Measurements from ENCODE around the gene CNKSR3.

CNKSR3 gene

DNA sequence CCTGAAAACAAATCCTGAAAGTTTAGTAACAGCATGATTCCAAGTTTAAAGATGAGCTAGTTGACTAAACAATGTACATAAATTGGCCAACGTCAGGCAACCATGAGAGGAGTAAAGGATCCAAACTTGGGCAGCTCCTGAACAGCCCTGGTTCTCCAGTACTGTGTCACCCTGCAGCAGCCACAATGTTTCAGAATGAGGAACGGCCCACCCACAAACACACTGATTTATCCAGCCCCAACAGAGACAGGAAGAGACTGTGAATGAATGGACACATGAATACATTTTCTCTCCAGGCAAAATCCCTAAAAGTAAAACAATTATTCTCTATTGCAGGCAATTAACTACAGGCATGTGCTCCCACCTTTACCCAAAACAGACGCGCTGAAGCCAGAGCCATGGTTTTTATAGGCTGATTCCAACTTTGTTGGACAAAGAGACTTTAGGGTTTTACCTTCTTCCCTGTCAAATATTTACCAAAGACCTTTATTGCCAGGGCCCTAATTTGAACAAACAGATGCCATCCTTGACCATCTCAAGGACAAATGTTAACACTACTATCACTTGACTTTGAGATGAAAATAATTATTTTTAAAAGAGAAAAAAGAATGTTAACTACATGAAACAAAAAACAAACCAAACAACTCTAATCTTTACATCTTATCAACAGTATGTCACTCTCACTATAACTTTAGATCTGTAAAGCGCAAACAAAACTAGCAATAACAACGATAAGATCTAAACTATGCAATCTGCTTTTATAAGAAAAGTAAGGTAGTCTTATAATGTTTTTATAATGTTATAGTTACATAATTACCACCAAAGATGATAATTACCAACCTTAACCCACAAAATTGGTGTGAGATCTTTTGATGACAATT lies 22.9 kb downstream of the CNKSR3 start:
- no peak overlapping the region for H3K4me3 ChIP-seq (ENCODE audit: low read depth, low read length)

GRCh38 chr6:154485815-154486214 lies 24.7 kb downstream of the CNKSR3 start:
- Histone ChIP-seq H3K27me3 (ENCODE audit: insufficient read depth, low read depth, severe bottlenecking) (no peaks in the 10 kb centered on the region), H3K36me3 (no peaks in the 10 kb centered on the region), H3K9me3 (ENCODE audit: severe bottlenecking) (no peaks in the 10 kb centered on the region), H3K27ac (no peak overlapping the region), H3K4me3 (ENCODE audit: low read depth, low read length) (no peak overlapping the region)
- DNase-seq, result no peak
- TF ChIP-seq CTCF (IDR thresholded peaks at IDR 0.05; ENCODE audit: low read depth, low read length), result no peak

More for the DNA sequence above, 22.9 kb downstream of the CNKSR3 start:
- no peak for TF ChIP-seq CTCF (IDR thresholded peaks at IDR 0.05; ENCODE audit: low read depth, low read length)
- Histone ChIP-seq H3K36me3 (no peaks in the 10 kb centered on the region), H3K27ac (no peak overlapping the region), H3K27me3 (ENCODE audit: insufficient read depth, low read depth, severe bottlenecking) (no peaks in the 10 kb centered on the region), H3K9me3 (ENCODE audit: severe bottlenecking) (no peaks in the 10 kb centered on the region)
- DNase-seq, result no peak

- H3K36me3 ChIP-seq, result no peaks in the 10 kb centered on the region
- TF ChIP-seq CTCF (IDR thresholded peaks at IDR 0.05; ENCODE audit: low read depth, low read length), result no peak
- DNase-seq, result no peak
- H3K27me3 ChIP-seq (ENCODE audit: insufficient read depth, low read depth, severe bottlenecking), result no peaks in the 10 kb centered on the region
- no peaks in the 10 kb centered on the region for H3K9me3 ChIP-seq (ENCODE audit: severe bottlenecking)
- H3K4me3 ChIP-seq (ENCODE audit: low read depth, low read length), result no peak overlapping the region
- H3K27ac ChIP-seq, result no peak overlapping the region
Observed at GRCh38 chr6:154484942-154485341, 25.5 kb downstream of the CNKSR3 start.

DNA sequence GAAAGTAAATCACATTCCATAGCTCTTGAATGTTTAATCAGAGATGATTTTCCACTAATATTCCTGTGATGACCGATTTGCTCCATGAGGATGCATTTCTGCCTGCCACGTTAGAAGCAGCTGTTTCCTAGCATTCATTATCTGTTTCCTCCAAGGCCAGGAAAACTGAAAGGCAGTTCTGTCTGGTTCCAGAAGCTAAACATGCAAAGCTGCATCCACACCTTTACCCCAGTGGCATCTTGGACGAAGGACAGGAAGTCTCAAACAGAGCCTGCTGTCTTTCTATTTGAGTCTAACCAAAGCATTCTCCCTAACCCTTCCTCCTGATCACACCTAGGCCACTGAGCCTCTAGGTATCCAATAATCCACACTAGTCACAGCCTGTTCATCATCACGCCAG lies 27.6 kb downstream of the CNKSR3 start:
- no peaks in the 10 kb centered on the region for H3K9me3 ChIP-seq (ENCODE audit: severe bottlenecking)
- no peaks in the 10 kb centered on the region for H3K27me3 ChIP-seq (ENCODE audit: insufficient read depth, low read depth, severe bottlenecking)
- TF ChIP-seq CTCF (IDR thresholded peaks at IDR 0.05; ENCODE audit: low read depth, low read length), result no peak
- no peak for DNase-seq
- no peak overlapping the region for H3K4me3 ChIP-seq (ENCODE audit: low read depth, low read length)
- no peaks in the 10 kb centered on the region for H3K36me3 ChIP-seq
- no peak overlapping the region for H3K27ac ChIP-seq

GRCh38 chr6:154481521-154482013 lies 28.9 kb downstream of the CNKSR3 start:
- H3K27ac ChIP-seq, result no peak overlapping the region
- DNase-seq, result no peak
- H3K36me3 ChIP-seq, result no peaks in the 10 kb centered on the region
- no peaks in the 10 kb centered on the region for H3K9me3 ChIP-seq (ENCODE audit: severe bottlenecking)
- TF ChIP-seq CTCF (IDR thresholded peaks at IDR 0.05; ENCODE audit: low read depth, low read length), result no peak
- no peaks in the 10 kb centered on the region for H3K27me3 ChIP-seq (ENCODE audit: insufficient read depth, low read depth, severe bottlenecking)
- H3K4me3 ChIP-seq (ENCODE audit: low read depth, low read length), result no peak overlapping the region

All from WERI-Rb-1 (cell line).